ENCODE results near the gene INSYN2B.

- no peak for TF ChIP-seq CTCF (IDR thresholded peaks at IDR 0.05)
- TF ChIP-seq EZH2 (IDR thresholded peaks at IDR 0.05): no peak
- no peak for TF ChIP-seq EZH2phosphoT487 (IDR thresholded peaks at IDR 0.05)
Observed at GRCh38 chr5:169944922-169945680, 35.2 kb downstream of the INSYN2B start.

Measured in neural progenitor cell (in vitro differentiated cells).